Fibroblast of lung (primary cell): ENCODE results near the gene MIER2. TPM values are rescaled to one million over a fixed set of nuclear protein-coding genes. Genes with fewer than 3 reads are reported as not detected.

Experiments
- DNase-seq, 2 donors: peaks; one replicate each; pipeline versions ENCODE4 v3.0.0 to v3.0.0-alpha.2; 2010; ENCODE audit warnings: low read depth in 2 of 2
- H2AFZ ChIP-seq: 2 replicates; pipeline ENCODE4 v1.5.1; 2012; ENCODE audit warnings: low read length, control low read depth, inconsistent platforms
- H3K27ac ChIP-seq: 2 replicates; pipeline ENCODE4 v1.5.1; 2011; ENCODE audit warnings: low read length, control low read depth; ENCODE audit not compliant: insufficient read depth
- H3K27me3 ChIP-seq: 2 replicates; pipeline ENCODE4 v1.5.1; 2011; ENCODE audit warnings: mild to moderate bottlenecking, low read length; ENCODE audit not compliant: control insufficient read depth, insufficient read depth
- H3K36me3 ChIP-seq: 2 replicates; pipeline ENCODE4 v1.5.1; 2011; ENCODE audit warnings: low read length; ENCODE audit not compliant: control insufficient read depth, insufficient read depth
- H3K4me1 ChIP-seq: 2 replicates; pipeline ENCODE4 v1.5.1; 2011; ENCODE audit warnings: low read length; ENCODE audit not compliant: control insufficient read depth, insufficient read depth; ENCODE audit errors: extremely low read depth
- H3K4me2 ChIP-seq: 2 replicates; pipeline ENCODE4 v1.5.1; 2011; ENCODE audit warnings: low read length, control low read depth; ENCODE audit not compliant: insufficient read depth; ENCODE audit errors: extremely low read depth
- H3K4me3 ChIP-seq, 4 experiments: fragments of 200-600 bp in 1 of 4; sonication (generic) in 1 of 4; replicated peaks in 1 of 4; 2 replicates each; pipeline ENCODE4 v1.5.1; 2011 to 2016; ENCODE audit warnings: low read length in 4 of 4, low read depth in 3 of 4, mild to moderate bottlenecking in 3 of 4, control low read depth in 2 of 4, inconsistent platforms in 1 of 4, mixed read lengths in 1 of 4; ENCODE audit not compliant: insufficient read depth in 1 of 4; ENCODE audit errors: control extremely low read depth in 1 of 4
- H3K79me2 ChIP-seq: 2 replicates; pipeline ENCODE4 v1.5.1; 2012; ENCODE audit warnings: mild to moderate bottlenecking, low read length, inconsistent platforms; ENCODE audit not compliant: control insufficient read depth, insufficient read depth
- H3K9ac ChIP-seq: 2 replicates; pipeline ENCODE4 v1.5.1; 2011; ENCODE audit warnings: mild to moderate bottlenecking, low read length, control low read depth; ENCODE audit not compliant: insufficient read depth
- H3K9me3 ChIP-seq: 2 replicates; pipeline ENCODE4 v1.5.1; 2012; ENCODE audit warnings: low read depth, low read length; ENCODE audit not compliant: control insufficient read depth, insufficient read depth
- H4K20me1 ChIP-seq: 2 replicates; pipeline ENCODE4 v1.5.1; 2011; ENCODE audit warnings: low read length; ENCODE audit not compliant: control insufficient read depth, insufficient read depth; ENCODE audit errors: extremely low read depth
- EZH2 ChIP-seq: IDR thresholded peaks from 2 replicates; pipeline ENCODE4 v1.5.1; 2012; ENCODE audit warnings: low read length, control low read depth, mild to moderate bottlenecking; ENCODE audit errors: missing control alignments
- polyA plus RNA-seq, 2 donors: library from polyadenylated mRNA; depleted of rRNA in 1 of 2; stranded (reverse) in 1 of 2; unstranded in 1 of 2; fragments of >200 nt; gene quantifications; 2 replicates each; pipeline ENCODE4 v1.2.1, GENCODE V29; 2011 to 2012; ENCODE audit warnings: missing spikeins in 1 of 2
- total RNA-seq: library from RNA; depleted of rRNA; stranded (reverse); fragments of >200 nt; gene quantifications from 2 replicates; pipeline ENCODE4 v1.2.1, GENCODE V29; 2014
- TF ChIP-seq, protein P1 (sequence below), 2 donors: IDR thresholded peaks in 1 of 2; conservative IDR thresholded peaks in 1 of 2; 1 replicate in 1 of 2; 2 replicates in 1 of 2; pipeline ENCODE4 v1.5.1; 2011 to 2012; ENCODE audit warnings: low read length in 2 of 2, control low read depth in 1 of 2, inconsistent platforms in 1 of 2, low read depth in 1 of 2, mild to moderate bottlenecking in 1 of 2

MIER2 gene
- total and polyA plus RNA-seq, 2 donors (not counting 1 experiment from before 2014, with no cell fraction given), result 13.7 to 20.6 TPM

DNA sequence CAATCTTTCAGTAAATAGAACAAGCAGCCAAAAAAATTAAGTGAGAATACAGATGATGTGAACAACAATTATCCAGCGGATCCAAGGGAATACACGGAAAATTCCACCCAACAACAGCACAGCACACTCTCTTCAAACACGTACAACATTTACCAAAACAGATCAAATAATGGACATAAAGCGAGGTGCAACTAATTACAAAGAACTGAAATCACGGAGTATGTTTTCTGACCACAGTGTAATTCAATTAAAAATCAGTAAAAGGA is 26.2 kb downstream of the MIER2 start:
- no peaks in the 10 kb centered on the region for H4K20me1 ChIP-seq
- DNase-seq, result no peak
- no peaks in the 10 kb centered on the region for H3K9me3 ChIP-seq
- no peak overlapping the region for H2AFZ ChIP-seq
- no peak overlapping the region for H3K4me2 ChIP-seq
- peaks cover 22% of the 10 kb centered on the region for H3K36me3 ChIP-seq
- H3K9ac ChIP-seq, result no peak overlapping the region
- H3K4me3 ChIP-seq, result no peak overlapping the region
- H3K4me1 ChIP-seq, result no peaks in the 10 kb centered on the region
- TF ChIP-seq, protein P1, sequence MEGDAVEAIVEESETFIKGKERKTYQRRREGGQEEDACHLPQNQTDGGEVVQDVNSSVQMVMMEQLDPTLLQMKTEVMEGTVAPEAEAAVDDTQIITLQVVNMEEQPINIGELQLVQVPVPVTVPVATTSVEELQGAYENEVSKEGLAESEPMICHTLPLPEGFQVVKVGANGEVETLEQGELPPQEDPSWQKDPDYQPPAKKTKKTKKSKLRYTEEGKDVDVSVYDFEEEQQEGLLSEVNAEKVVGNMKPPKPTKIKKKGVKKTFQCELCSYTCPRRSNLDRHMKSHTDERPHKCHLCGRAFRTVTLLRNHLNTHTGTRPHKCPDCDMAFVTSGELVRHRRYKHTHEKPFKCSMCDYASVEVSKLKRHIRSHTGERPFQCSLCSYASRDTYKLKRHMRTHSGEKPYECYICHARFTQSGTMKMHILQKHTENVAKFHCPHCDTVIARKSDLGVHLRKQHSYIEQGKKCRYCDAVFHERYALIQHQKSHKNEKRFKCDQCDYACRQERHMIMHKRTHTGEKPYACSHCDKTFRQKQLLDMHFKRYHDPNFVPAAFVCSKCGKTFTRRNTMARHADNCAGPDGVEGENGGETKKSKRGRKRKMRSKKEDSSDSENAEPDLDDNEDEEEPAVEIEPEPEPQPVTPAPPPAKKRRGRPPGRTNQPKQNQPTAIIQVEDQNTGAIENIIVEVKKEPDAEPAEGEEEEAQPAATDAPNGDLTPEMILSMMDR (conservative IDR thresholded peaks at IDR 0.05 in 1 of 2, IDR thresholded peaks at IDR 0.05 in 1 of 2; ENCODE audit: low read depth in 1 of 2, low read length in 2 of 2), result no peak
- no peak for TF ChIP-seq EZH2
- H3K27ac ChIP-seq, result no peak overlapping the region
- H3K79me2 ChIP-seq, result peaks cover 8% of the 10 kb centered on the region
- no peaks in the 10 kb centered on the region for H3K27me3 ChIP-seq

DNA sequence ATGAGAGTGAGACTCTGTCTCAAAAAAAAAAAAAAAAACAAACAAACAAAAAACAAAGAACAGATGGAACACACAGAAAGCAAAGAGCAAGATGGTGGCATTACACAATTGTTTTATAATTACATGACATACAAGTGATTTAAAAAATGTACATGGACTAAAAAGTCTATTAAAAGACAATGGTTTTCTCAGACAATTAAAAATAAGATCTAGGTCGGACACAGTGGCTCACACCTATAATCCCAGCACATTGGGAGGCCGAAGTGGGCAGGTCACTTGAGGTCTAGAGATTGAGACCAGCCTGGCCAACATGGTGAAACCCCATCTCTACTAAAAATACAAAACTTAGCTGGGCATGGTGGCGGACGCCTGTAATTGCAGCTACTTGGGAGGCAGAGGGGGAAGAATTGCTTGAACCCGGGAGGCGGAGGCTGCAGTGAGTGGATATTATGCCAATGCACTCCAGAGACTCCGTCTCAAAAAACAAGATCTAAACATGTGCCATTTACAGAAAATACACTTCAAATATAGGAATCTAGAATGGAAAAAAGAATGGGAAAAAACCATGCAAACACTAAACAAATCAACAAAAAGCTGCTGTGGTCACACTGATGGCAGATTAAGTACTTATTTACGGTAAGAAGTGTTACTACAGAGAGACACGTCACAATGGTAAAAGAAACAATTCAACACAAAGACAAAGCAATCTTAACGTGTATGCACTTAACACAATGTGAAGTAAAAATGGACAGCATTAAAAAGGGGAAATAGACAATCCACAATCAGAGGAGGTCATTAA is 26.7 kb downstream of the MIER2 start:
- no peaks in the 10 kb centered on the region for H3K4me1 ChIP-seq
- H3K9me3 ChIP-seq, result no peaks in the 10 kb centered on the region
- H3K27me3 ChIP-seq, result no peaks in the 10 kb centered on the region
- H3K4me3 ChIP-seq, result no peak overlapping the region
- H4K20me1 ChIP-seq, result no peaks in the 10 kb centered on the region
- H2AFZ ChIP-seq, result no peak overlapping the region
- no peak overlapping the region for H3K27ac ChIP-seq
- TF ChIP-seq EZH2, result no peak
- TF ChIP-seq, protein P1 (conservative IDR thresholded peaks at IDR 0.05 in 1 of 2, IDR thresholded peaks at IDR 0.05 in 1 of 2; ENCODE audit: low read depth in 1 of 2, low read length in 2 of 2), result no peak
- H3K79me2 ChIP-seq, result peaks cover 5% of the 10 kb centered on the region
- peaks cover 19% of the 10 kb centered on the region for H3K36me3 ChIP-seq
- H3K4me2 ChIP-seq, result no peak overlapping the region
- DNase-seq, result no peak
- H3K9ac ChIP-seq, result no peak overlapping the region

- no peak overlapping the region for H3K27ac ChIP-seq
- peaks cover 21% of the 10 kb centered on the region for H3K36me3 ChIP-seq
- no peaks in the 10 kb centered on the region for H3K4me1 ChIP-seq
- no peak overlapping the region for H3K4me2 ChIP-seq
- H2AFZ ChIP-seq, result no peak overlapping the region
- H3K9me3 ChIP-seq, result no peaks in the 10 kb centered on the region
- DNase-seq, result no peak
- H3K4me3 ChIP-seq, result no peak overlapping the region
- H3K9ac ChIP-seq, result no peak overlapping the region
- H3K79me2 ChIP-seq, result peaks cover under 1% of the 10 kb centered on the region
- TF ChIP-seq EZH2, result no peak
- TF ChIP-seq, protein P1 (conservative IDR thresholded peaks at IDR 0.05 in 1 of 2, IDR thresholded peaks at IDR 0.05 in 1 of 2; ENCODE audit: low read depth in 1 of 2, low read length in 2 of 2), result no peak
- H4K20me1 ChIP-seq, result no peaks in the 10 kb centered on the region
- H3K27me3 ChIP-seq, result no peaks in the 10 kb centered on the region
Measured at GRCh38 chr19:315811-316210, 28.8 kb downstream of the MIER2 start.
